HepG2 (cell line): ENCODE data around the gene ANKRD2. TPM values are rescaled to one million over a fixed set of nuclear protein-coding genes. Genes with fewer than 3 reads are reported as not detected.

Experiments used
- ARID4A ChIP-seq: sonication (generic); formaldehyde crosslinking; IDR thresholded peaks from 2 replicates; pipeline ENCODE4 v1.5.0; 2020; ENCODE audit warnings: mild to moderate bottlenecking, missing genetic modification reagents, borderline replicate concordance
- ATF2 ChIP-seq: sonication (generic); formaldehyde crosslinking; IDR thresholded peaks from 2 replicates; pipeline ENCODE4 v1.4.0; 2020; ENCODE audit warnings: missing genetic modification reagents
- CEBPB ChIP-seq: IDR thresholded peaks from 2 replicates; pipeline ENCODE4 v1.6.1; 2011; ENCODE audit warnings: low read depth, low read length, improper control_type of control experiment, borderline replicate concordance
- FOSL1 ChIP-seq: sonication (generic); formaldehyde crosslinking; IDR thresholded peaks from 2 replicates; pipeline ENCODE4 v1.9.0; 2021; ENCODE audit warnings: missing genetic modification reagents, borderline replicate concordance
- FUBP1 ChIP-seq: sonication (generic); formaldehyde crosslinking; IDR thresholded peaks from 2 replicates; pipeline ENCODE4 v1.5.1; 2020; ENCODE audit warnings: missing genetic modification reagents, mild to moderate bottlenecking, borderline replicate concordance
- MAF1 ChIP-seq: sonication (generic); formaldehyde crosslinking; IDR thresholded peaks from 2 replicates; pipeline ENCODE4 v1.5.0; 2020; ENCODE audit warnings: missing genetic modification reagents, borderline replicate concordance
- MTA3 ChIP-seq: sonication (generic); formaldehyde crosslinking; IDR thresholded peaks from 2 replicates; pipeline ENCODE4 v1.4.0; 2020; ENCODE audit warnings: missing genetic modification reagents
- MYNN ChIP-seq: sonication (generic); formaldehyde crosslinking; IDR thresholded peaks from 2 replicates; pipeline ENCODE4 v1.4.0; 2020; ENCODE audit warnings: mild to moderate bottlenecking, low read depth, missing genetic modification reagents
- REL ChIP-seq: sonication (generic); formaldehyde crosslinking; conservative IDR thresholded peaks from 2 replicates; pipeline ENCODE4 v1.8.0; 2022; ENCODE audit warnings: mild to moderate bottlenecking, missing genetic modification reagents, moderate library complexity
- SP4 ChIP-seq: sonication (generic); formaldehyde crosslinking; IDR thresholded peaks from 2 replicates; pipeline ENCODE4 v1.8.1; 2023; ENCODE audit warnings: mild to moderate bottlenecking, missing genetic modification reagents
- ZNF205 ChIP-seq: IDR thresholded peaks from 2 replicates; pipeline ENCODE4 v1.6.1; 2018; ENCODE audit warnings: missing biosample characterization, missing genetic modification reagents
- ZNF563 ChIP-seq: sonication (generic); formaldehyde crosslinking; IDR thresholded peaks from 2 replicates; pipeline ENCODE4 v1.8.0; 2022; ENCODE audit warnings: mild to moderate bottlenecking, moderate library complexity, missing genetic modification reagents
- ZSCAN29 ChIP-seq: sonication (generic); formaldehyde crosslinking; conservative IDR thresholded peaks from 2 replicates; pipeline ENCODE4 v1.4.0; 2020; ENCODE audit warnings: mild to moderate bottlenecking, missing genetic modification reagents
- ZSCAN31 ChIP-seq: sonication (generic); formaldehyde crosslinking; IDR thresholded peaks from 2 replicates; pipeline ENCODE4 v1.5.0; 2020; ENCODE audit warnings: low read depth, mild to moderate bottlenecking, missing genetic modification reagents
- polyA plus RNA-seq, 8 experiments: library from polyadenylated mRNA; depleted of rRNA in 3 of 8; stranded (reverse) in 7 of 8; unstranded in 1 of 8; fragments of >200 nt; fragmentation: Illumina TruSeq in 4 of 8; extraction: Trizol in 4 of 8; gene quantifications; 2 replicates each; pipeline versions ENCODE4 v1.2.1 to v1.2.3, GENCODE V29; 2011 to 2016; ENCODE audit warnings: low read depth in 4 of 8, missing spikeins in 1 of 8, mixed read lengths in 1 of 8; ENCODE audit not compliant: insufficient read depth in 1 of 8
- total RNA-seq, 5 experiments: library from RNA; depleted of rRNA; stranded (reverse); fragments of >200 nt; fragmentation: Illumina TruSeq; extraction: Trizol; gene quantifications; 2 replicates each; pipeline ENCODE4 v1.2.3, GENCODE V29; 2016; ENCODE audit warnings: low read depth in 1 of 5
- TF ChIP-seq, protein P1 (sequence below): IDR thresholded peaks from 2 replicates; pipeline ENCODE4 v1.6.1; 2016; ENCODE audit warnings: missing compliant biosample characterization, missing genetic modification reagents, borderline replicate concordance
- TF ChIP-seq, protein P2 (sequence below): sonication (generic); formaldehyde crosslinking; IDR thresholded peaks from 2 replicates; pipeline ENCODE4 v1.5.0; 2020; ENCODE audit warnings: mild to moderate bottlenecking, missing genetic modification reagents

The ANKRD2 gene
- total and polyA plus RNA-seq, 2 of the 13 experiments (the other 11 are each of a cell fraction or from before 2014, with no cell fraction given) = not detected

DNA sequence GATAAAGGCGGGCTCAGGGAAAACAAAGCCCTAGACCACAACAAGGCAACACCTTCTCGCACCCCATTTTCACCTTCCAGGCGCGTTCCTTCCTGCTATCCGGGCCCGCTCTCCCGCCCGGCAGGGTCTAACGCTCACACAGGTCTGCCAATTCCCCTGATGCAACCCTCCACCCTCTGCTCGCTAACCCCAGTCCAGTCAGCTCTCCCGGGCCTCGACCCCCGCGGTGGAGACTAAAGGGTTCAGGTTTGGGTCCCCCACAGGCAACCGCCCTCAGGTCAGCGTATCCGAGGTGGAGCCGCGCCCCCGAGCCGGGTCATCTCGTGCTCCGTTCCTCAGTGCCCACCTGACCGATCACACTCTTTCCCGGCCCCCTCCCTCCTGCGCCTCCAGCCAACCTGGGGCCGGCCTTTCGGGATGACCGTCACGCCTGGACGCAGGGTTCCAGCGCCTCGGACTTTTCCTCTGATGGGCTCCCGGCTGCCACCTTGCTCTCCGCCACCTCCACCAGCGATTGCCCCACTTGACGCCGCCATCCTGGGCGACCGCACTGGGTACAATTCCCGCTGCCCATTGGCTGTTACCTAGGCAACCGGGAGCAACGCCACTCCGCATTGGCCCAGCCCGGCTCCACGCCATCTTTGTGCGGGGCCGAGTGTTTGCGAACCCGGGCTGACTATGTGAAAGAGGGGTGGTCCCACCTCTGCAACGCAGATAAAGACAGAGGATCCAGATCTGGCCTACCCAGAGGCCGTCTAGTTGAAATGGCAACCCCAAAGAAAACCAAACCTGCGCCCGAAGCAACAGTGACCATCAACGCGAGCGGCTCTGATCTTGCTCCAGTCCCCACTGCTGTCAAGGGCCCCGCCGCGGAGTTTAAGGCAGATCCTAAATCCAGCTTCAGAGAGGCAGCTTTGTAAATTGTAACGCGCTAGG, 60.6 kb downstream of the ANKRD2 start, which contains the start of gene MORN4 (continued):
- TF ChIP-seq FUBP1 (CRISPR knock-in tag) (no peak), FOSL1 (no peak), ZSCAN31 (CRISPR knock-in tag) (peak; percentile 55; the same call in 1 of the 2 replicates), ZNF563 (CRISPR knock-in tag) (0 out of 2 replicates have a peak, but pooled peaks have one; percentile 50), ATF2 (CRISPR knock-in tag) (no peak), MYNN (no peak), SP4 (CRISPR knock-in tag) (peak; percentile 65), ARID4A (peak; percentile 92), REL (CRISPR knock-in tag) (no peak), CEBPB (peak; percentile 73), ZNF205 (CRISPR knock-in tag) (no peak), ZSCAN29 (CRISPR knock-in tag) (no peak), MAF1 (CRISPR knock-in tag) (0 out of 2 replicates have a peak, but pooled peaks have one; percentile 14), MTA3 (CRISPR knock-in tag) (no peak)
- TF ChIP-seq, protein P1, sequence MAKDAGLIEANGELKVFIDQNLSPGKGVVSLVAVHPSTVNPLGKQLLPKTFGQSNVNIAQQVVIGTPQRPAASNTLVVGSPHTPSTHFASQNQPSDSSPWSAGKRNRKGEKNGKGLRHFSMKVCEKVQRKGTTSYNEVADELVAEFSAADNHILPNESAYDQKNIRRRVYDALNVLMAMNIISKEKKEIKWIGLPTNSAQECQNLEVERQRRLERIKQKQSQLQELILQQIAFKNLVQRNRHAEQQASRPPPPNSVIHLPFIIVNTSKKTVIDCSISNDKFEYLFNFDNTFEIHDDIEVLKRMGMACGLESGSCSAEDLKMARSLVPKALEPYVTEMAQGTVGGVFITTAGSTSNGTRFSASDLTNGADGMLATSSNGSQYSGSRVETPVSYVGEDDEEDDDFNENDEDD (CRISPR knock-in tag) = no peak
- TF ChIP-seq, protein P2, sequence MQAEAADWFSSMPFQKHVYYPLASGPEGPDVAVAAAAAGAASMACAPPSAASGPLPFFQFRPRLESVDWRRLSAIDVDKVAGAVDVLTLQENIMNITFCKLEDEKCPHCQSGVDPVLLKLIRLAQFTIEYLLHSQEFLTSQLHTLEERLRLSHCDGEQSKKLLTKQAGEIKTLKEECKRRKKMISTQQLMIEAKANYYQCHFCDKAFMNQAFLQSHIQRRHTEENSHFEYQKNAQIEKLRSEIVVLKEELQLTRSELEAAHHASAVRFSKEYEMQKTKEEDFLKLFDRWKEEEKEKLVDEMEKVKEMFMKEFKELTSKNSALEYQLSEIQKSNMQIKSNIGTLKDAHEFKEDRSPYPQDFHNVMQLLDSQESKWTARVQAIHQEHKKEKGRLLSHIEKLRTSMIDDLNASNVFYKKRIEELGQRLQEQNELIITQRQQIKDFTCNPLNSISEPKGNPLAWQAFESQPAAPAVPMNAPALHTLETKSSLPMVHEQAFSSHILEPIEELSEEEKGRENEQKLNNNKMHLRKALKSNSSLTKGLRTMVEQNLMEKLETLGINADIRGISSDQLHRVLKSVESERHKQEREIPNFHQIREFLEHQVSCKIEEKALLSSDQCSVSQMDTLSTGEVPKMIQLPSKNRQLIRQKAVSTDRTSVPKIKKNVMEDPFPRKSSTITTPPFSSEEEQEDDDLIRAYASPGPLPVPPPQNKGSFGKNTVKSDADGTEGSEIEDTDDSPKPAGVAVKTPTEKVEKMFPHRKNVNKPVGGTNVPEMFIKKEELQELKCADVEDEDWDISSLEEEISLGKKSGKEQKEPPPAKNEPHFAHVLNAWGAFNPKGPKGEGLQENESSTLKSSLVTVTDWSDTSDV (CRISPR knock-in tag) = no peak
